Stimulated activated naive B cell treated with anti-CD40 and anti-IgM and Interleukin-4, amounts not matched to agents 10 μg/mL and 1 μg/mL and 100 μg/mL, for 72 hours (primary cell): Measurements from ENCODE around the gene EXOC3.

Experiments used
- ATAC-seq, 2 donors: fragments of 150-1000 bp; cut with Tn5 transposase; replicated peaks; 2 replicates each; pipeline ENCODE4 v1.10.0; 2021; ENCODE audit warnings: moderate library complexity in 1 of 2
- DNase-seq: peaks from one replicate; pipeline ENCODE4 v3.0.0; 2021
- H3K27ac Mint-ChIP-seq: one replicate; pipeline ENCODE4 v1.8.0; 2022; ENCODE audit warnings: mild to moderate bottlenecking, mixed read lengths
- H3K27me3 Mint-ChIP-seq, 2 donors: one replicate each; pipeline ENCODE4 v1.8.0; 2022; ENCODE audit warnings: mixed read lengths in 2 of 2
- H3K36me3 Mint-ChIP-seq, 2 donors: one replicate each; pipeline ENCODE4 v1.8.0; 2022; ENCODE audit warnings: mixed read lengths in 2 of 2, mild to moderate bottlenecking in 1 of 2
- H3K4me1 Mint-ChIP-seq, 2 donors: one replicate each; pipeline ENCODE4 v1.8.0; 2022; ENCODE audit warnings: mixed read lengths in 2 of 2, mild to moderate bottlenecking in 1 of 2
- H3K4me3 Mint-ChIP-seq, 2 donors: one replicate each; pipeline ENCODE4 v1.8.0; 2022; ENCODE audit warnings: mild to moderate bottlenecking in 2 of 2, mixed read lengths in 2 of 2, moderate library complexity in 1 of 2
- H3K9me3 Mint-ChIP-seq, 2 donors: one replicate each; pipeline ENCODE4 v1.8.0; 2022; ENCODE audit warnings: mixed read lengths in 2 of 2, mild to moderate bottlenecking in 1 of 2

The EXOC3 gene

GRCh38 chr5:493758-494157, 50.8 kb downstream of the EXOC3 start:
- no peak overlapping the region for H3K27ac Mint-ChIP-seq
- H3K27me3 Mint-ChIP-seq, result peaks cover 22 to 84% of the 10 kb centered on the region in 2 donors

GRCh38 chr5:494667-495255, 51.8 kb downstream of the EXOC3 start:
- Mint-ChIP-seq H3K4me1 (peaks cover 0 to 4% of the 10 kb centered on the region in 2 donors), H3K4me3 (no peak overlapping the region), H3K9me3 (peaks cover 0 to 1% of the 10 kb centered on the region in 2 donors), H3K36me3 (peaks cover 0 to 3% of the 10 kb centered on the region in 2 donors), H3K27me3 (peaks cover 25 to 84% of the 10 kb centered on the region in 2 donors), H3K27ac (no peak overlapping the region)
- ATAC-seq, result no peak
- DNase-seq, result no peak

More at GRCh38 chr5:493758-494157, 50.8 kb downstream of the EXOC3 start:
- H3K9me3 Mint-ChIP-seq, result peaks cover 0 to 1% of the 10 kb centered on the region in 2 donors
- peaks cover 0 to 3% of the 10 kb centered on the region in 2 donors for H3K36me3 Mint-ChIP-seq
- H3K4me1 Mint-ChIP-seq, result peaks cover 0 to 4% of the 10 kb centered on the region in 2 donors
- H3K4me3 Mint-ChIP-seq, result no peak overlapping the region
- ATAC-seq (peak in 1 of 2 donors; percentile 32), DNase-seq (no peak)

- Mint-ChIP-seq H3K27me3 (peaks cover 30 to 84% of the 10 kb centered on the region in 2 donors), H3K4me3 (no peak overlapping the region), H3K36me3 (peaks cover 0 to 3% of the 10 kb centered on the region in 2 donors), H3K9me3 (peaks cover 0 to 1% of the 10 kb centered on the region in 2 donors), H3K27ac (no peak overlapping the region), H3K4me1 (peaks cover 6 to 9% of the 10 kb centered on the region in 2 donors)
- DNase-seq (no peak), ATAC-seq (no peak)
Measured at GRCh38 chr5:496028-496427, 53.1 kb downstream of the EXOC3 start.

GRCh38 chr5:497090-497700, 54.2 kb downstream of the EXOC3 start:
- Mint-ChIP-seq H3K4me1 (peaks cover 7 to 16% of the 10 kb centered on the region in 2 donors), H3K4me3 (no peak overlapping the region), H3K27ac (no peak overlapping the region), H3K27me3 (peaks cover 33 to 87% of the 10 kb centered on the region in 2 donors), H3K36me3 (peaks cover 0 to 5% of the 10 kb centered on the region in 2 donors), H3K9me3 (peaks cover 0 to 1% of the 10 kb centered on the region in 2 donors)
- DNase-seq (no peak), ATAC-seq (no peak)

GRCh38 chr5:497871-498509, 55.0 kb downstream of the EXOC3 start:
- Mint-ChIP-seq H3K27me3 (peaks cover 39 to 89% of the 10 kb centered on the region in 2 donors), H3K9me3 (peaks cover 0 to 5% of the 10 kb centered on the region in 2 donors), H3K36me3 (peaks cover 0 to 8% of the 10 kb centered on the region in 2 donors), H3K4me3 (no peak overlapping the region), H3K4me1 (peaks cover 8 to 16% of the 10 kb centered on the region in 2 donors), H3K27ac (no peak overlapping the region)
- DNase-seq (no peak), ATAC-seq (no peak)

GRCh38 chr5:499233-500209, 56.5 kb downstream of the EXOC3 start:
- peaks cover 0 to 6% of the 10 kb centered on the region in 2 donors for H3K9me3 Mint-ChIP-seq
- H3K27me3 Mint-ChIP-seq, result peaks cover 48 to 92% of the 10 kb centered on the region in 2 donors
- no peak overlapping the region for H3K27ac Mint-ChIP-seq
- DNase-seq (no peak), ATAC-seq (no peak)
- H3K4me1 Mint-ChIP-seq, result peaks cover 8 to 16% of the 10 kb centered on the region in 2 donors
- H3K4me3 Mint-ChIP-seq, result no peak overlapping the region
- peaks cover 0 to 8% of the 10 kb centered on the region in 2 donors for H3K36me3 Mint-ChIP-seq

- peaks cover 0 to 8% of the 10 kb centered on the region in 2 donors for H3K36me3 Mint-ChIP-seq
- H3K27me3 Mint-ChIP-seq, result peaks cover 53 to 94% of the 10 kb centered on the region in 2 donors
- ATAC-seq, result no peak
- DNase-seq, result no peak
- H3K4me1 Mint-ChIP-seq, result peaks cover 8 to 16% of the 10 kb centered on the region in 2 donors
- no peak overlapping the region for H3K27ac Mint-ChIP-seq
- peaks cover 0 to 6% of the 10 kb centered on the region in 2 donors for H3K9me3 Mint-ChIP-seq
- H3K4me3 Mint-ChIP-seq, result no peak overlapping the region
Measured at GRCh38 chr5:500491-500890, 57.5 kb downstream of the EXOC3 start.

GRCh38 chr5:501105-501830, 58.3 kb downstream of the EXOC3 start:
- Mint-ChIP-seq H3K4me1 (peaks cover 8 to 16% of the 10 kb centered on the region in 2 donors), H3K36me3 (peaks cover 0 to 5% of the 10 kb centered on the region in 2 donors), H3K27me3 (peaks cover 53 to 94% of the 10 kb centered on the region in 2 donors), H3K4me3 (no peak overlapping the region), H3K27ac (no peak overlapping the region), H3K9me3 (peaks cover 0 to 4% of the 10 kb centered on the region in 2 donors)
- ATAC-seq (no peak), DNase-seq (no peak)

GRCh38 chr5:501831-502184, 58.8 kb downstream of the EXOC3 start:
- peaks cover 0 to 4% of the 10 kb centered on the region in 2 donors for H3K9me3 Mint-ChIP-seq
- H3K4me3 Mint-ChIP-seq, result peak overlapping the region in 1 of 2 donors; percentile 28
- peaks cover 8 to 16% of the 10 kb centered on the region in 2 donors for H3K4me1 Mint-ChIP-seq
- ATAC-seq (no peak), DNase-seq (no peak)
- H3K27me3 Mint-ChIP-seq, result peaks cover 53 to 92% of the 10 kb centered on the region in 2 donors
- peaks cover 0 to 5% of the 10 kb centered on the region in 2 donors for H3K36me3 Mint-ChIP-seq
- no peak overlapping the region for H3K27ac Mint-ChIP-seq

GRCh38 chr5:502325-503079, 59.5 kb downstream of the EXOC3 start:
- no peak overlapping the region for H3K27ac Mint-ChIP-seq
- H3K4me1 Mint-ChIP-seq, result peaks cover 8 to 16% of the 10 kb centered on the region in 2 donors
- no peak for DNase-seq
- H3K9me3 Mint-ChIP-seq, result peaks cover 0 to 4% of the 10 kb centered on the region in 2 donors
- H3K36me3 Mint-ChIP-seq, result peaks cover 0 to 5% of the 10 kb centered on the region in 2 donors
- peak overlapping the region in 1 of 2 donors; percentile 28 for H3K4me3 Mint-ChIP-seq
- peaks cover 53 to 85% of the 10 kb centered on the region in 2 donors for H3K27me3 Mint-ChIP-seq
- ATAC-seq, result no peak

GRCh38 chr5:504326-505154, 61.6 kb downstream of the EXOC3 start:
- Mint-ChIP-seq H3K4me1 (peaks cover 6 to 16% of the 10 kb centered on the region in 2 donors), H3K4me3 (no peak overlapping the region), H3K9me3 (peaks cover 0 to 11% of the 10 kb centered on the region in 2 donors), H3K27me3 (peaks cover 54 to 81% of the 10 kb centered on the region in 2 donors), H3K27ac (no peak overlapping the region), H3K36me3 (peaks cover 0 to 8% of the 10 kb centered on the region in 2 donors)
- ATAC-seq (no peak), DNase-seq (no peak)

GRCh38 chr5:505951-506525, 63.1 kb downstream of the EXOC3 start:
- H3K27me3 Mint-ChIP-seq, result peaks cover 50 to 81% of the 10 kb centered on the region in 2 donors
- peaks cover 4 to 7% of the 10 kb centered on the region in 2 donors for H3K4me1 Mint-ChIP-seq
- no peak overlapping the region for H3K4me3 Mint-ChIP-seq
- peaks cover 0 to 8% of the 10 kb centered on the region in 2 donors for H3K36me3 Mint-ChIP-seq
- H3K27ac Mint-ChIP-seq, result no peak overlapping the region
- peaks cover 0 to 11% of the 10 kb centered on the region in 2 donors for H3K9me3 Mint-ChIP-seq
- ATAC-seq (no peak), DNase-seq (no peak)
